HG02885 (cell line): ENCODE results near the gene P2RY2.

Experiments used
- ATAC-seq: cut with Tn5 transposase; IDR thresholded peaks from one replicate; pipeline ENCODE4 v1.9.1; 2021; ENCODE audit warnings: mild to moderate bottlenecking; ENCODE audit not compliant: unreplicated experiment, poor library complexity

P2RY2 gene

DNA sequence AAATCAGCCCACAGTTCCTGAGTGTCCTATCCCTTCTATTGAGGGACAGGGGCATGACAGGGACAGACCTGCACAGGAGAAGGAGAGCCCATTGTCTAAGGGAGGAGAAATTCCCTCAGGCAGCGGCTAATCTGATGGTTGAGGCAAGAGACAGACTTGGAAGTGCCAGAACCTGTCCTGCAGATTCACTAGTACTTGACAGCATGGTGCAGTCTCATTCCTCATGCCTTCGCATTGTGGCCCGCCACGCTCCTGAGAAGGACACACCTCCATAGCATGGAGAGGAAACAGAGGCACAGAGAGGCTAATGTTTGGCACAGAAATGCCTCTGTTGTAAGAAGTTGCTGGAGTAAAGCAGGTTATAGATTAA lies 57.3 kb downstream of the P2RY2 start:
- no peak for ATAC-seq

DNA sequence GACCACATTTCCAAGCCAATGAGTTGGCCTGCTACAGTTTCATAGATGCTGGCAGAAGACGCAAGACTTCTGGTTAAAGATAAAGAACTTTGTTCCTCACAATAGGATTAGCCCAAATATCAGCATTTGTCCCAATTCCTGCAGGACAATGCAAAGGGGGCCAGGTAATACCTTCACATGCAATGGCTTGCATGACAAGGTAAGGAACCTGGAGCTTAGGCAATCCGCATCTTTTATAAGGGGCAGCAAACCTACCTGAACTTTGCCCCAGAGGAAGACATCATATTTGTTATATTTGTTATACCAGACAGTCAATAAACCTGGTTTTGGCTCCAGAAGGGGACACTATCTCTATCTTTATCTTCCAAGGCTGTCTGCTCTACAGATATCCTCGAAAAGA lies 59.4 kb downstream of the P2RY2 start:
- ATAC-seq: no peak

GRCh38 chr11:73280626-73281025 lies 62.5 kb downstream of the P2RY2 start:
- no peak for ATAC-seq

DNA sequence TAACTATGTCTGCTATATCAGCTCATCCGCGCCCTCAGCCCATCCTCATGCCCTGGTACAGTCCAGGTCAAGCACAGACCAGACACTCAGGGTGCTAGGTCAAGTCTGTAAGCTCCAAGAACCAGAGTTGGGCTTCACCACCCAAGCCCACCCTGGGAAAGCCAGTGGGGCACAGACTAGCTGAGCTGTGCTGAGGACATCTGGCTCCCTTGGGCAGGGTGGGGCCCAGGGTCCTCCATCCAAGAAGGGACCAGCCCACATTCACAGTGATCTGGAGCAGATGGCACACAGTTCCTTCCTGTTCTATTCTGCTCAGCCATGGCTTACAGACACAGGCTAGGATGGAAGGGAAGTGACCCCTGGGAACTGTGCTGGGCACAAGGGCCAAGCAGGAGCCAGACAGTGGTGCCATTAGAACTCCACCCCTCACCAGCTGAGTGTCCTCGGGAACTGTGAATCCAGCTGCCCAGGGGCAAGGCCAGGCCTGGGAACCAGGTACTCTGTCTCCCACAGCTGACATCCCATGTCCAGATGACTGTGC lies 63.2 kb downstream of the P2RY2 start:
- no peak for ATAC-seq

- ATAC-seq: no peak
These were observed 63.9 kb downstream of the P2RY2 start for GRCh38 chr11:73281796-73282660.

- ATAC-seq: no peak
These were observed 65.4 kb downstream of the P2RY2 start for GRCh38 chr11:73283276-73284000.

GRCh38 chr11:73284106-73284505 lies 66.0 kb downstream of the P2RY2 start:
- ATAC-seq: no peak

DNA sequence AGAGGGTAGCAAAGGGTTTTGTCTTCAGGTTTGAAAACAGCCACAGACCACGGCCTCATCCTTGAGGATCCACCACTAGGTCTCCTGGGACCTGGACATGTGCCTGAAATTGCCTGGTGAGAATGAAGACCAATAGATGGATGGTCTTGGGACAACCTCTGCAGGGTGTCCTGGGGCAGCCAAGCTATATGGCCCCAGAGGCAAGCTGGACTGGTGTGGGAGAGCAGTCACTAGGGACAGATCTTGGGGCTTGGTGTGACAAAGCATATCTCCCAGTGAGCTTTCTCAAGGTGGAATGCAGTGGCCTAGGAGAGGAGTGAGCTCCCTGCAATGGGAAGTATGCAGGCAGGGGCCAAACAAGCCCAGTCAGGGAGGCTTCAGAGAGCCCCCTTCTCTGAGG lies 67.6 kb downstream of the P2RY2 start:
- ATAC-seq: no peak
